ENCODE results near the gene MSI2.

DNA sequence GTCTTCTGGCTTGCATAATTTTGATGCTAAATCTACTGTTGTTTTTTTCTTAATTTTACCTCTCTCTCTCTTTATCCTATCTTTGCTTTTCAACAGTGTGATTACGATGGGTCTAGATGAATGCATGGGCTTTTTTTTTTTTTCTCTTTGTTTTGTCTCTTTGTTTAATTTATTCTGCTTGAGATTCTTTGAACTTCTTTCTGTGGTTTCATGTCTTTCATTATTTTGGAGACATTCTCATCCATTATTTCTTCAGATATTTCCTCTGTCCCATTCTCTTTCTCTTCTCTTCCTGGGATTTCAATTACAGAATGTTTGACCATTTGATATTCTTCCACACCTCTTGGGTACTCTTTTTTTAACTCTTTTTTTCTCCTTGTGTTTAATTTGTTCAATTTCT is 436.4 kb downstream of the MSI2 start:
- no peak for TF ChIP-seq CTCF (IDR thresholded peaks at IDR 0.05)
- no peak for TF ChIP-seq POLR2A (IDR thresholded peaks at IDR 0.05)
- no peak for TF ChIP-seq POLR2AphosphoS5 (IDR thresholded peaks at IDR 0.05)
